Hepatocyte (in vitro differentiated cells): ENCODE results near the gene FIBCD1.

Source experiments
- EZH2 ChIP-seq: fragments of 200-600 bp; sonication (generic); IDR thresholded peaks from 2 replicates; pipeline ENCODE4 v1.6.1; 2016; ENCODE audit warnings: antibody characterized with exemption, mild to moderate bottlenecking, borderline replicate concordance
- EZH2phosphoT487 ChIP-seq: fragments of 200-600 bp; sonication (generic); IDR thresholded peaks from one replicate; pipeline ENCODE4 v1.6.1; 2018; ENCODE audit warnings: antibody characterized with exemption, mild to moderate bottlenecking, low read depth, moderate library complexity; ENCODE audit not compliant: unreplicated experiment, severe bottlenecking
- TF ChIP-seq, protein P1 (sequence below): fragments of 200-600 bp; sonication (generic); IDR thresholded peaks from 2 replicates; pipeline ENCODE4 v1.5.1; 2016; ENCODE audit warnings: antibody characterized with exemption, mild to moderate bottlenecking; ENCODE audit not compliant: poor library complexity

DNA sequence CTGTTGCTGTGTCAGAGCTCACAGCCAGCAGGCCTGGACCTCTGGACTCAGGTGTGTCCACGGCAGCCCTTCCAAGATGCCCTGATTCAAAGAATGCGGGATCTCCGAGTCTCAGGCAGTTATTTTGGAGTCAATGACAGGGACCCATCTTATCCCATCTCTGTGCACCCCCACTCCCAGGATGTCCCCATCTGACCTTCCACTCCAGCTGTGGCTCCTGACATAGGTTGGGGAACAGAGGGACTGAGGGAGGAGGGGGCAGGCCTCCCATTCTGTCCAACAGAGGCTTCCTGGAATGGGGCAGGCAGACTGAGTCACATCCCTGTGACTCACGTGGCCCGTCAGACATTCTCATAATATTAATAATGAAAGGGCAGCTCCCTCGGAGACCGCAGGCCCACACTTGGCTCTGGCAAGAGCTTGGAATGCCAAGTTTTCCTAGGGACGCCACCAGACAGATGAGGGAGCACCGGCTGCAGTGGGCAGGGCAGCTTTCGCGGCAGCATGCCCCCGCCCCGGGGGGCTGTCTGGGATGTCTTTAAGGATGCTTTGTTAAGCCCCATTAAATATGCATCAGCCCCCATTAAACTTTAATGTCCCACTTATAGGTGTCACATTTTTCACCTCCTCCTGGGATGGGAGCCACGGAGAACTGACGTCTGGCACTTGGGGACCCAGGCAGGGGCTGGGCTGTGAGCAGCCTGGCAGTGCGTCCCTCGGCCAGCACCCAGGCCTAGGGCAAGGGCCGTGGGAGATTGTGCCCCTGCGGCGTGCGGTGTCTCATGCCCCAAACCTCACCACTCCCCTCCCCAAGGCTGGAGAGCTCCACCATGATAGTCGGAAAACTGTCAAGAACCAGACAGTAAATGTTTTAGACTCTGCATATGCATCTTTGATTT, 23.6 kb upstream of the FIBCD1 start:
- TF ChIP-seq, protein P1, sequence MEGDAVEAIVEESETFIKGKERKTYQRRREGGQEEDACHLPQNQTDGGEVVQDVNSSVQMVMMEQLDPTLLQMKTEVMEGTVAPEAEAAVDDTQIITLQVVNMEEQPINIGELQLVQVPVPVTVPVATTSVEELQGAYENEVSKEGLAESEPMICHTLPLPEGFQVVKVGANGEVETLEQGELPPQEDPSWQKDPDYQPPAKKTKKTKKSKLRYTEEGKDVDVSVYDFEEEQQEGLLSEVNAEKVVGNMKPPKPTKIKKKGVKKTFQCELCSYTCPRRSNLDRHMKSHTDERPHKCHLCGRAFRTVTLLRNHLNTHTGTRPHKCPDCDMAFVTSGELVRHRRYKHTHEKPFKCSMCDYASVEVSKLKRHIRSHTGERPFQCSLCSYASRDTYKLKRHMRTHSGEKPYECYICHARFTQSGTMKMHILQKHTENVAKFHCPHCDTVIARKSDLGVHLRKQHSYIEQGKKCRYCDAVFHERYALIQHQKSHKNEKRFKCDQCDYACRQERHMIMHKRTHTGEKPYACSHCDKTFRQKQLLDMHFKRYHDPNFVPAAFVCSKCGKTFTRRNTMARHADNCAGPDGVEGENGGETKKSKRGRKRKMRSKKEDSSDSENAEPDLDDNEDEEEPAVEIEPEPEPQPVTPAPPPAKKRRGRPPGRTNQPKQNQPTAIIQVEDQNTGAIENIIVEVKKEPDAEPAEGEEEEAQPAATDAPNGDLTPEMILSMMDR: no peak
- TF ChIP-seq EZH2 (no peak), EZH2phosphoT487 (no peak)
